HG02840 (cell line): ENCODE measurements around the gene PLS3.
A peak's percentile ranks its signal among the peaks of the same experiment; 100 is the strongest.

Experiments
- ATAC-seq: cut with Tn5 transposase; IDR thresholded peaks from one replicate; pipeline ENCODE4 v1.9.1; 2021; ENCODE audit warnings: mild to moderate bottlenecking, moderate library complexity, moderate number of reproducible peaks; ENCODE audit not compliant: unreplicated experiment, low FRiP score

The PLS3 gene

GRCh38 chrX:115679460-115679859 is 118.5 kb downstream of the PLS3 start:
- no peak for ATAC-seq

GRCh38 chrX:115687595-115687994 is 126.6 kb downstream of the PLS3 start:
- ATAC-seq = no peak

- no peak for ATAC-seq
Observed at GRCh38 chrX:115689931-115690330, 129.0 kb downstream of the PLS3 start.

- peak; percentile 68 for ATAC-seq
Observed at GRCh38 chrX:115690511-115691216, 129.7 kb downstream of the PLS3 start.

GRCh38 chrX:115693476-115693875 is 132.5 kb downstream of the PLS3 start:
- no peak for ATAC-seq

- ATAC-seq = no peak
Observed at GRCh38 chrX:115694028-115694427, 133.1 kb downstream of the PLS3 start.

- ATAC-seq = no peak
Observed at GRCh38 chrX:115696039-115696438, 135.1 kb downstream of the PLS3 start.

- no peak for ATAC-seq
Observed at GRCh38 chrX:115696939-115697338, 136.0 kb downstream of the PLS3 start.

- ATAC-seq = no peak
Observed at GRCh38 chrX:115697806-115698205, 136.8 kb downstream of the PLS3 start.
